ENCODE data around the gene CNTROB.
A peak's percentile ranks its signal among the peaks of the same experiment; 100 is the strongest.

The CNTROB gene

DNA sequence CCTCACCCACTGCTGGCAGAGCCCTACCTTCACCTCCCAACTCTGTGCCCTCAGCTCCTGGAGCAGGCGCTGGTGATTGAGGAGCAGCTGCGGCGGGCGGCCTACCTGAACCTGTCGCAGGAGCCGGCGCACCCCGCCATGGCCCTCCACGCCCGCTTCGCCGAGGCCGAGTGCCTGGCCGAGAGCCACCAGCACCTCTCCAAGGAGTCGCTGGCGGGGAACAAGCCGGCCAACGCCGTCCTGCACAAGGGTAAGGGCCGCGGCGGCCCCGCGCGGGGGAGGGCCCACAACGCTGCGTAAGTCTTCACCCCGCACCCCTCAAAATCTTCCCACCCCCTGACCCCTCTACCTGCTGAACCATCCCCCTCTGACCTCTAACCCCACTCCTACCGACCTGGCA, 22.9 kb upstream of the CNTROB start:
- Histone ChIP-seq H3K9me3 (ENCODE audit: control insufficient read depth, insufficient read depth, low read depth, low read length) (no peaks in the 10 kb centered on the region), H3K4me1 (ENCODE audit: control insufficient read depth, insufficient read depth, low read length) (peaks cover 4% of the 10 kb centered on the region; the same call in 1 of the 2 replicates), H3K4me3 (ENCODE audit: low read depth, low read length) (no peak overlapping the region), H3K27ac (ENCODE audit: extremely low read depth, low read depth, low read length) (no peak overlapping the region), H3K36me3 (ENCODE audit: control insufficient read depth in 2 of 2, insufficient read depth in 1 of 2, low read length in 2 of 2) (peaks cover 54 to 84% of the 10 kb centered on the region in 2 experiments)
- no peak for TF ChIP-seq MZF1 (tag by site-specific recombination; IDR thresholded peaks at IDR 0.05; ENCODE audit: borderline replicate concordance)
- TF ChIP-seq ZBTB21 (tag by site-specific recombination; IDR thresholded peaks at IDR 0.05), result no peak
- no peak for TF ChIP-seq ZNF600 (tag by site-specific recombination; IDR thresholded peaks at IDR 0.05)
- TF ChIP-seq GFI1B (tag by site-specific recombination; IDR thresholded peaks at IDR 0.05), result no peak
- TF ChIP-seq, protein P1, sequence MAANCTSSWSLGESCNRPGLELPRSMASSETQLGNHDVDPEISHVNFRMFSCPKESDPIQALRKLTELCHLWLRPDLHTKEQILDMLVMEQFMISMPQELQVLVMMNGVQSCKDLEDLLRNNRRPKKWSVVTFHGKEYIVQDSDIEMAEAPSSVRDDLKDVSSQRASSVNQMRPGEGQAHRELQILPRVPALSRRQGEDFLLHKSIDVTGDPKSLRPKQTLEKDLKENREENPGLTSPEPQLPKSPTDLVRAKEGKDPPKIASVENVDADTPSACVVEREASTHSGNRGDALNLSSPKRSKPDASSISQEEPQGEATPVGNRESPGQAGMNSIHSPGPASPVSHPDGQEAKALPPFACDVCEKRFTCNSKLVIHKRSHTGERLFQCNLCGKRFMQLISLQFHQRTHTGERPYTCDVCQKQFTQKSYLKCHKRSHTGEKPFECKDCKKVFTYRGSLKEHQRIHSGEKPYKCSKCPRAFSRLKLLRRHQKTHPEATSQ (tag by site-specific recombination; IDR thresholded peaks at IDR 0.05), result no peak
- no peak for TF ChIP-seq ZNF629 (tag by site-specific recombination; IDR thresholded peaks at IDR 0.05)
- TF ChIP-seq MYNN (tag by site-specific recombination; IDR thresholded peaks at IDR 0.05; ENCODE audit: borderline replicate concordance), result no peak
- TF ChIP-seq, protein P2, sequence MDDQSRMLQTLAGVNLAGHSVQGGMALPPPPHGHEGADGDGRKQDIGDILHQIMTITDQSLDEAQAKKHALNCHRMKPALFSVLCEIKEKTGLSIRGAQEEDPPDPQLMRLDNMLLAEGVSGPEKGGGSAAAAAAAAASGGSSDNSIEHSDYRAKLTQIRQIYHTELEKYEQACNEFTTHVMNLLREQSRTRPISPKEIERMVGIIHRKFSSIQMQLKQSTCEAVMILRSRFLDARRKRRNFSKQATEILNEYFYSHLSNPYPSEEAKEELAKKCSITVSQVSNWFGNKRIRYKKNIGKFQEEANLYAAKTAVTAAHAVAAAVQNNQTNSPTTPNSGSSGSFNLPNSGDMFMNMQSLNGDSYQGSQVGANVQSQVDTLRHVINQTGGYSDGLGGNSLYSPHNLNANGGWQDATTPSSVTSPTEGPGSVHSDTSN (CRISPR knock-in tag; IDR thresholded peaks at IDR 0.05), result no peak
- no peak for TF ChIP-seq KLF9 (tag by site-specific recombination; IDR thresholded peaks at IDR 0.05; ENCODE audit: low read depth)
- TF ChIP-seq ZNF2 (tag by site-specific recombination; IDR thresholded peaks at IDR 0.05), result no peak
- TF ChIP-seq PRDM1 (tag by site-specific recombination; IDR thresholded peaks at IDR 0.05), result no peak
- TF ChIP-seq, protein P3, sequence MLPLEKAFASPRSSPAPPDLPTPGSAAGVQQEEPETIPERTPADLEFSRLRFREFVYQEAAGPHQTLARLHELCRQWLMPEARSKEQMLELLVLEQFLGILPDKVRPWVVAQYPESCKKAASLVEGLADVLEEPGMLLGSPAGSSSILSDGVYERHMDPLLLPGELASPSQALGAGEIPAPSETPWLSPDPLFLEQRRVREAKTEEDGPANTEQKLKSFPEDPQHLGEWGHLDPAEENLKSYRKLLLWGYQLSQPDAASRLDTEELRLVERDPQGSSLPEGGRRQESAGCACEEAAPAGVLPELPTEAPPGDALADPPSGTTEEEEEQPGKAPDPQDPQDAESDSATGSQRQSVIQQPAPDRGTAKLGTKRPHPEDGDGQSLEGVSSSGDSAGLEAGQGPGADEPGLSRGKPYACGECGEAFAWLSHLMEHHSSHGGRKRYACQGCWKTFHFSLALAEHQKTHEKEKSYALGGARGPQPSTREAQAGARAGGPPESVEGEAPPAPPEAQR (tag by site-specific recombination; IDR thresholded peaks at IDR 0.05), result no peak
- no peak for TF ChIP-seq ZNF623 (tag by site-specific recombination; IDR thresholded peaks at IDR 0.05)
- TF ChIP-seq KLF16 (tag by site-specific recombination; IDR thresholded peaks at IDR 0.05), result no peak
- ChIA-PET CTCF (interaction anchor here (1.5 to 2.2 kb wide), 2 partner anchors 81 to 132 kb away, joined by 5 to 9 read pairs; no protein-coding TSS in a partner anchor), POLR2A (interaction anchor here (1.7 kb wide), 1 partner anchor 52 kb away, joined by 3 read pairs; the partner anchor contains the start of gene NAA38)

DNA sequence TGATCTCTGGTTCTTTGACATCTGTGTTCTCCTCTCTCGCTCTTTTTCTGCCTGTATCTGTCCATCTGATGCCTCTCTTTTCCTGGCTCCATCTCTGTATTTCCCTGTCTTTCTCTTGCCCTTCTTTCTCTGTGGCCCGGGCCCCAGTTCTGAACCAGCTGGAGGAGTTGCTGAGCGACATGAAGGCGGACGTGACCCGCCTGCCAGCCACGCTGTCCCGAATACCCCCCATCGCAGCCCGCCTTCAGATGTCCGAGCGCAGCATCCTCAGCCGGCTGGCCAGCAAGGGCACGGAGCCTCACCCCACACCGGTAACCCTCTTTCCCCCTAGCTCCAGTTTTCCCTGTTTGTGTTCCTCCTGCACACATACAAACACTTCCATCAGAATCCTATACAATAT, 21.7 kb upstream of the CNTROB start:
- Histone ChIP-seq H3K36me3 (ENCODE audit: control insufficient read depth in 2 of 2, insufficient read depth in 1 of 2, low read length in 2 of 2) (peaks cover 43 to 72% of the 10 kb centered on the region in 2 experiments), H3K27ac (ENCODE audit: extremely low read depth, low read depth, low read length) (no peak overlapping the region)
- POLR2A ChIA-PET, result no interaction called here

More for the DNA sequence above, 21.7 kb upstream of the CNTROB start:
- CTCF ChIA-PET, result interaction anchor here (0.6 to 1.2 kb wide), 4 partner anchors 11 to 133 kb away, joined by 3 read pairs; no protein-coding TSS in a partner anchor
- Histone ChIP-seq H3K9me3 (ENCODE audit: control insufficient read depth, insufficient read depth, low read depth, low read length) (no peaks in the 10 kb centered on the region), H3K4me1 (ENCODE audit: control insufficient read depth, insufficient read depth, low read length) (peaks cover 10% of the 10 kb centered on the region; the same call in 1 of the 2 replicates), H3K4me3 (ENCODE audit: low read depth, low read length) (no peak overlapping the region)
- TF ChIP-seq ZNF366 (tag by site-specific recombination; conservative IDR thresholded peaks at IDR 0.05) (peak; percentile 9), ZNF350 (tag by site-specific recombination; IDR thresholded peaks at IDR 0.05) (no peak)
- TF ChIP-seq, protein P4, sequence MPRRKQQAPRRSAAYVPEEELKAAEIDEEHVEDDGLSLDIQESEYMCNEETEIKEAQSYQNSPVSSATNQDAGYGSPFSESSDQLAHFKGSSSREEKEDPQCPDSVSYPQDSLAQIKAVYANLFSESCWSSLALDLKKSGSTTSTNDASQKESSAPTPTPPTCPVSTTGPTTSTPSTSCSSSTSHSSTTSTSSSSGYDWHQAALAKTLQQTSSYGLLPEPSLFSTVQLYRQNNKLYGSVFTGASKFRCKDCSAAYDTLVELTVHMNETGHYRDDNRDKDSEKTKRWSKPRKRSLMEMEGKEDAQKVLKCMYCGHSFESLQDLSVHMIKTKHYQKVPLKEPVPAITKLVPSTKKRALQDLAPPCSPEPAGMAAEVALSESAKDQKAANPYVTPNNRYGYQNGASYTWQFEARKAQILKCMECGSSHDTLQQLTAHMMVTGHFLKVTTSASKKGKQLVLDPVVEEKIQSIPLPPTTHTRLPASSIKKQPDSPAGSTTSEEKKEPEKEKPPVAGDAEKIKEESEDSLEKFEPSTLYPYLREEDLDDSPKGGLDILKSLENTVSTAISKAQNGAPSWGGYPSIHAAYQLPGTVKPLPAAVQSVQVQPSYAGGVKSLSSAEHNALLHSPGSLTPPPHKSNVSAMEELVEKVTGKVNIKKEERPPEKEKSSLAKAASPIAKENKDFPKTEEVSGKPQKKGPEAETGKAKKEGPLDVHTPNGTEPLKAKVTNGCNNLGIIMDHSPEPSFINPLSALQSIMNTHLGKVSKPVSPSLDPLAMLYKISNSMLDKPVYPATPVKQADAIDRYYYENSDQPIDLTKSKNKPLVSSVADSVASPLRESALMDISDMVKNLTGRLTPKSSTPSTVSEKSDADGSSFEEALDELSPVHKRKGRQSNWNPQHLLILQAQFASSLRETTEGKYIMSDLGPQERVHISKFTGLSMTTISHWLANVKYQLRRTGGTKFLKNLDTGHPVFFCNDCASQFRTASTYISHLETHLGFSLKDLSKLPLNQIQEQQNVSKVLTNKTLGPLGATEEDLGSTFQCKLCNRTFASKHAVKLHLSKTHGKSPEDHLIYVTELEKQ (tag by site-specific recombination; IDR thresholded peaks at IDR 0.05; ENCODE audit: borderline replicate concordance), result no peak

Data from HEK293 (cell line).